Activated CD8-positive, alpha-beta memory T cell treated with anti-CD3 and anti-CD28 coated beads for 36 hours (primary cell): ENCODE data around the gene ZBTB47. TPM values are rescaled to one million over a fixed set of nuclear protein-coding genes. Genes with fewer than 3 reads are reported as not detected.

Source experiments
- CTCF ChIA-PET: fragments of 350-600 bp; sonication (Branson Sonifier 250); formaldehyde crosslinking; loops from one replicate; lab custom pipeline; 2021; ENCODE audit warnings: antibody characterized with exemption; lab: Charles Lee
- POLR2A ChIA-PET: fragments of 350-600 bp; sonication (Branson Sonifier 250); formaldehyde crosslinking; loops from one replicate; lab custom pipeline; 2021; ENCODE audit warnings: antibody characterized with exemption; lab: Charles Lee
- total RNA-seq, 2 experiments: library from RNA; stranded (reverse); gene quantifications; one replicate each; pipeline ENCODE4 v1.2.3, GENCODE V29; 2021

Gene ZBTB47
- total RNA-seq, 2 experiments from 2014 or later: 1.1 to 1.2 TPM

DNA sequence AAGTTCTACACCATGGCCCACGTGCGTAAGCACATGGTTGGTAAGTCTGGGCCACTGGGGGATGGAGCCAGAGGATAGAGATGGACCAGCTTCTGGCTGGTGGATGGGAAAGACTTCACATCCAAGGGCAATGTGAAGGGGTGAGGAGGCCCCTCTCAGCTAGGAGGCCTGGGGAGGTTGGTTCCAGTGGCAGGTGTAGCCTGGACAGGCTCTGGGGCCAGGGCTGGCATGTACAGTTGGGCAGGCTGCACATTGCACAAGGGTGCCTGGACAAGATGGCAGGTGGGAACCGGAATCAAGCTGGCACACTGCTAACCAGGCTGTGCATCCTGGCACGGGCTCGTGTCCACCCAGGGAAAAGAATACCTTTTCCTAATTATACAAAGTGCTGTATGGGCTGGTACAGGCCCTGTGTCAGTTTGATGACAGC is 8.1 kb downstream of the ZBTB47 start:
- ChIA-PET POLR2A (no interaction called here), CTCF (interaction anchor here (0.8 kb wide), 1 partner anchor 10 kb away, joined by 3 read pairs; no protein-coding TSS in a partner anchor)

DNA sequence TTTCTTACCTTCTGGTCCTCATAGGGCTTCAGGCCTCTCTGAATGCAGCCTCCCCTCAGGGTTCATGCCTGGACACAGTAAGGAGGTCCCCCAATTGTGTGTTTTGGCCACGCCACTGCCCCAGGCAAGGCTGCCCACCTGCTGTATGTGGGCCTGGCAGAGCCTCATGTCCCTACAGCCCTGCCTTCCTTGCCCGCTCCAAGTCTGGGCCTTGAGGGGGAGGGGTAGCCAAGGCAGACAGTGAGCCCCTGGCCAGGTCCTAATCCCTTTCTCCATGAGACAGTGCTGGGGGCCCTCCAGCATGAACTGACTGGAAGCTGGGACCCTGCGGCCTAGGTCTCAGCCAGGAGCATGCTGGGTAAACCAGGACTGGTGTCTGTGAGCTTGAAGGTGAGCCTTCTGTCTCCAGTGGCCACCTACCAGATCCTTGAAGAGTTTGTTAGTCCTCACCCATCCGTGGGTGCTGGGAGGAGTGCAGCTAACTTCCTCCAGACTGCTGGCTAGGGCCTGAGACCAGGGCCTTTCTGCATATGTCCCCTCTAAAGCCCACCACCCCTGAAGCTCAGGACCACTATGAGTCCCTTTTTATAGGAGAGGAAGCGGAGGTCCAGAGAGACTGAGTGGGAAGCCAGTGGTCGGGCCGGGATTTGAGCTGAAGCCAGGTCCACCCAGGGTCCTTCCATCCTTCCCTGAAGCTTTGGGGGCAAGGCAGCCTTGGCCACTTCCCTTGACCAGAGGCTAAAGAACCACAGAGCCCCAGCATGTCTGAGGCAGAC is 8.7 kb downstream of the ZBTB47 start:
- ChIA-PET POLR2A (interaction anchor here (0.5 kb wide), 1 partner anchor 14 kb away, joined by 3 read pairs; no protein-coding TSS in a partner anchor), CTCF (interaction anchor here (0.6 kb wide), 1 partner anchor 83 kb away, joined by 3 read pairs; no protein-coding TSS in a partner anchor)

- POLR2A ChIA-PET: interaction anchor here (0.5 kb wide), 1 partner anchor 14 kb away, joined by 3 read pairs; no protein-coding TSS in a partner anchor
- CTCF ChIA-PET: interaction anchor here (0.6 kb wide), 1 partner anchor 82 kb away, joined by 3 read pairs; no protein-coding TSS in a partner anchor
These were observed 9.5 kb downstream of the ZBTB47 start for GRCh38 chr3:42662813-42663535.

DNA sequence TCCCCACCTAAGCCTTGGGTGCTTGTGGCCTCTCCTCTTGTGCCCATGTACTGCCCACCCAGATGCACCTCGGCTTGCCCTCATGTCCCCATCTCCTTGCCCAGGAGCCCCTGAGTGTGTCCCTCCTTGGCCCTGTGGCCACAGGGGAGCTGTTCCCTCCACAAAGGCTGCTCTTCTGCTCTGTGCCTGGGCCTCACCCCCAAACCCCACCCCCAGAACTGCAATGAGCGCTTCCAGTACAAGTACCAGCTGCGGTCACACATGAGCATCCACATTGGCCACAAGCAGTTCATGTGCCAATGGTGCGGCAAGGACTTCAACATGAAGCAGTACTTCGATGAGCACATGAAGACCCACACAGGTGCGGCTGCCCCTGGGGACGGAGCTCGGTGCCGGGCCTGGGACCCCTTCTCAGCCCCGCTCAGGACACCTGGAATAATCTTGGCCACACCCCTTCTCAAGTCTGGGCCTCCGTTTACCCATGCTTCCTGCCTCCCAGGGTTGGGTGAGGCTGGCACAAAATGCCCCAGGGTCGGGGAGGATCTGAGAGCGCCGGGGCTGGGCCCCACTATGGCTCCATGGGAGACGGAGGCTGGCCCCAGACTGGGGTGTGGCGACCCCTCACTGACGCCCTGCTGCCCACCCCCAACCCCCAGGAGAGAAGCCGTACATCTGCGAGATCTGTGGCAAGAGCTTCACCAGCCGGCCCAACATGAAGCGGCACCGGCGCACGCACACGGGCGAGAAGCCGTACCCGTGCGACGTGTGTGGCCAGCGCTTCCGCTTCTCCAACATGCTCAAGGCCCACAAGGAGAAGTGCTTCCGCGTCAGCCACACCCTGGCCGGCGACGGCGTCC is 10.3 kb downstream of the ZBTB47 start:
- CTCF ChIA-PET: no interaction called here

GRCh38 chr3:42664438-42664803 is 10.9 kb downstream of the ZBTB47 start:
- CTCF ChIA-PET: no interaction called here
- POLR2A ChIA-PET: no interaction called here

More for the DNA sequence above, 10.3 kb downstream of the ZBTB47 start:
- POLR2A ChIA-PET: no interaction called here

GRCh38 chr3:42665050-42665878 is 11.8 kb downstream of the ZBTB47 start:
- ChIA-PET CTCF (interaction anchor here (1.5 kb wide), 1 partner anchor 79 kb away, joined by 4 read pairs; no protein-coding TSS in a partner anchor), POLR2A (no interaction called here)

GRCh38 chr3:42666022-42666421 is 12.5 kb downstream of the ZBTB47 start:
- ChIA-PET CTCF (interaction anchor here (1.5 kb wide), 1 partner anchor 78 kb away, joined by 4 read pairs; no protein-coding TSS in a partner anchor), POLR2A (no interaction called here)

GRCh38 chr3:42666577-42666998 is 13.1 kb downstream of the ZBTB47 start:
- ChIA-PET CTCF (interaction anchor here (1.5 kb wide), 1 partner anchor 77 kb away, joined by 4 read pairs; no protein-coding TSS in a partner anchor), POLR2A (no interaction called here)

- ChIA-PET CTCF (interaction anchor here (1.5 kb wide), 1 partner anchor 77 kb away, joined by 4 read pairs; no protein-coding TSS in a partner anchor), POLR2A (no interaction called here)
These were observed 13.6 kb downstream of the ZBTB47 start for GRCh38 chr3:42667096-42667522.

GRCh38 chr3:42667523-42668412 is 14.3 kb downstream of the ZBTB47 start:
- ChIA-PET POLR2A (no interaction called here), CTCF (no interaction called here)

GRCh38 chr3:42668413-42668760 is 14.9 kb downstream of the ZBTB47 start:
- ChIA-PET POLR2A (no interaction called here), CTCF (no interaction called here)

DNA sequence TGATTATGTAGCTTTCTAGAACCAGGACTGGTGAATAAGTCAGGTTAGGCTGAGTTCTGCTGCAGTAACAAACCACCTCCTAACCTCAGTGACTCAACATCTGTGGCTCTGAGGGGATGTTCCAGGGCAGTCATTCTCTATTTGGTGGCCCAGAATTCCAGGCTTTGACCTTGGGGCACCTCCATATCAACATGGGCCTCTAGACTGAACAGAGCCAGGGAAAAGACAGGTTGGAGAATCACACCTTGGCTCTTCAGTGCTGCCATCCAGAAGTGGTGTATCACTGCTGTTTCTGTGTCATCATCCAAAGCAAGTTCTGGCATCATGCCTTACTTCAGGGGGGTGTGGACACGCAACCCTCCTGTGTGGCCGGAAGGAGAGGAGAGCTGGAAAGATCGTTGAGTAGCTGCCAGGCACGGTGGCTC is 15.3 kb downstream of the ZBTB47 start:
- ChIA-PET POLR2A (no interaction called here), CTCF (no interaction called here)

- CTCF ChIA-PET: interaction anchor here (0.9 kb wide), 1 partner anchor 168 kb away, joined by 3 read pairs; the partner anchor contains the start of gene VIPR1
These were observed 16.6 kb downstream of the ZBTB47 start for GRCh38 chr3:42670051-42670576.

GRCh38 chr3:42670670-42671069 is 17.2 kb downstream of the ZBTB47 start:
- CTCF ChIA-PET: no interaction called here
- POLR2A ChIA-PET: no interaction called here

More at GRCh38 chr3:42670051-42670576, 16.6 kb downstream of the ZBTB47 start:
- POLR2A ChIA-PET: no interaction called here

GRCh38 chr3:42672515-42672914 is 19.0 kb downstream of the ZBTB47 start:
- POLR2A ChIA-PET: no interaction called here
- CTCF ChIA-PET: no interaction called here

GRCh38 chr3:42673082-42673481 is 19.6 kb downstream of the ZBTB47 start:
- CTCF ChIA-PET: no interaction called here
- POLR2A ChIA-PET: no interaction called here

DNA sequence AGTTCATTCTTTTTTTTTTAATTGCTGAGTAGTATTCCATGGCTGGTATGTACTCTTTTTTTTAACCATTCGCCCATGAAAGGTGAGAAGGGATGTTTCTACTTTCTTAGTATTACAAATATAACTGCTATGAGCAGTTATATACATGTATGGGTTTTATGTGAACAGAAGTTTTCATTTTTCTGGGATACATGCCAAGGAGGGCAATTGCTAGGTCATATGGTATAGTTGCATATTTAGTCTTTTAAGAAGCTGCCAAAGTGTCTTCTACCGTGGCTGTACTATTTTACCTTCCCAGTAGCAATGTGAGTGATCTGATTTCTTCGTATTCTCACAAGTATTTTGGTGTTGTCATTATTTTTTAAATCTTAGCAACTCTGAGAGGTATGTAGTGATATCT is 20.6 kb downstream of the ZBTB47 start:
- POLR2A ChIA-PET: no interaction called here
- CTCF ChIA-PET: no interaction called here
